ENCODE measurements around the gene C16orf74.

C16orf74 gene

GRCh38 chr16:85750827-85751697 is at the start of gene C16orf74:
C16orf74 (minus strand) TSS chr16:85751096; CDS start chr16:85735217, 15,879 bp downstream.
- peak in 1 of 2 experiments; percentile 22 for DNase-seq

- DNase-seq: no peak
Measured at GRCh38 chr16:85800321-85800669, 49.4 kb upstream of the C16orf74 start.

GRCh38 chr16:85799497-85800320 is 48.8 kb upstream of the C16orf74 start, which contains the start of the genes COX4I1 and EMC8:
COX4I1 (plus strand) TSS chr16:85799695; CDS start chr16:85801206, 1,511 bp downstream.
EMC8 (minus strand) TSS chr16:85799544; CDS start chr16:85799295, 249 bp downstream.
- peak; percentile 82 to 90 for DNase-seq

GRCh38 chr16:85798901-85799496 is 48.1 kb upstream of the C16orf74 start:
- DNase-seq: no peak

GRCh38 chr16:85798283-85798776 is 47.4 kb upstream of the C16orf74 start:
- DNase-seq: no peak

- DNase-seq: no peak
Measured at GRCh38 chr16:85796599-85796998, 45.7 kb upstream of the C16orf74 start.

GRCh38 chr16:85796152-85796551 is 45.3 kb upstream of the C16orf74 start:
- DNase-seq: no peak

- no peak for DNase-seq
Measured at GRCh38 chr16:85794696-85795095, 43.8 kb upstream of the C16orf74 start.

- DNase-seq: no peak
Measured at GRCh38 chr16:85793662-85794298, 42.9 kb upstream of the C16orf74 start.

GRCh38 chr16:85789773-85790172 is 38.9 kb upstream of the C16orf74 start:
- no peak for DNase-seq

GRCh38 chr16:85788819-85789218 is 37.9 kb upstream of the C16orf74 start:
- DNase-seq: no peak

- DNase-seq: no peak
Measured at GRCh38 chr16:85785927-85786326, 35.0 kb upstream of the C16orf74 start.

GRCh38 chr16:85784813-85785212 is 33.9 kb upstream of the C16orf74 start:
- no peak for DNase-seq

GRCh38 chr16:85783441-85783840 is 32.5 kb upstream of the C16orf74 start:
- DNase-seq: no peak

GRCh38 chr16:85782451-85782850 is 31.6 kb upstream of the C16orf74 start:
- DNase-seq: no peak

GRCh38 chr16:85781695-85782370 is 30.9 kb upstream of the C16orf74 start:
- DNase-seq: peak; percentile 3 to 32

GRCh38 chr16:85781156-85781555 is 30.3 kb upstream of the C16orf74 start:
- no peak for DNase-seq

- DNase-seq: no peak
Measured at GRCh38 chr16:85780281-85780680, 29.4 kb upstream of the C16orf74 start.

- no peak for DNase-seq
Measured at GRCh38 chr16:85778873-85779272, 28.0 kb upstream of the C16orf74 start.

GRCh38 chr16:85777583-85778310 is 26.9 kb upstream of the C16orf74 start:
- no peak for DNase-seq

- no peak for DNase-seq
Measured at GRCh38 chr16:85774811-85775210, 23.9 kb upstream of the C16orf74 start.

Measured in NCI-H2081 (cell line).